NCI-H2227 (cell line): Measurements from ENCODE around the gene SELL.
"Not testable (repeated sequence)": the region's sequence is repeated elsewhere in the genome, so short reads cannot be mapped to it uniquely, and the experiment has no call there.

Source experiments
- DNase-seq: peaks from one replicate; lab custom pipeline; 2025; ENCODE audit not compliant: unreplicated experiment; lab: John Stamatoyannopoulos, UW

The SELL gene

GRCh38 chr1:169707912-169708604, 3.4 kb downstream of the SELL start:
- no peak for DNase-seq

- no peak for DNase-seq
Measured at GRCh38 chr1:169704797-169705196, 6.6 kb downstream of the SELL start.

GRCh38 chr1:169701261-169702005, 10.0 kb downstream of the SELL start:
- no peak for DNase-seq

- no peak for DNase-seq
Measured at GRCh38 chr1:169699707-169700106, 11.7 kb downstream of the SELL start.

DNA sequence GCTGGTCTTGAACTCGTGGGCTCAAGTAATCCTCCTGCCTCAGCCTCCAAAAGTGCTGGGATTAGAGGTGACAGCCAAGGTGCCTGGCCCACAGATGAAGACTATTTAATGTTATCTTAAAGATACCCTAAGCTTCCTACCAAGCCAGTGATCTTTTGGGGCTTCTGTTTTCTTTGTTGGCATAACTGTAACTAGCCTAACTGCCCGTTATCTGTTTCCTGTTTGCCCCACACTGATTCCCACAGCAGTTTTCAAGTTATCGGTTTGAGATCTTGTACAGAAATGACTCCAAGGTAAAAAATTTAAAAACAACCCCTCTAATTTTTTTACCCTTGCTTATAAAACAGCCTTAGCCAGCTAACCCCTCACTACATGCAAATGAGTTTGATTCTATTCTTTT, 12.4 kb downstream of the SELL start:
- no peak for DNase-seq

DNA sequence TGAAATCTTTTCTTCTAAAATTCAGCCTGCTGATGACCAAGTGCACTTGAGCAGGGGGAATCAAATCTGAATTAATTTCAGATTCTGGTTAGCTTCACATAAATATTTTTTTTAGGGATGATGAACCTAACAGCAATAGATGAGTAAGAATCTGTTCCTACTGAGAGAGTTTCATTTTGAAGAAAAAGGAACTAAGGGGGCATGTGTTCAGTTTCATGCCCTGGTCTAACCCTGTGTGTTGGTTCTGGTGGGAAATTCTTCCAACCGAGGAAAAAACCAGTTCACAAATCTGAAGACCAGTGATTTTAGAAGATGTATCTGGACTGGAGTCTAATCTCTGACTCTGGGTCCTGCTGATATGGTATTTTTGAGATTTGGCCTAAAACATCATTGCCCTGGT, 13.7 kb downstream of the SELL start:
- no peak for DNase-seq

DNA sequence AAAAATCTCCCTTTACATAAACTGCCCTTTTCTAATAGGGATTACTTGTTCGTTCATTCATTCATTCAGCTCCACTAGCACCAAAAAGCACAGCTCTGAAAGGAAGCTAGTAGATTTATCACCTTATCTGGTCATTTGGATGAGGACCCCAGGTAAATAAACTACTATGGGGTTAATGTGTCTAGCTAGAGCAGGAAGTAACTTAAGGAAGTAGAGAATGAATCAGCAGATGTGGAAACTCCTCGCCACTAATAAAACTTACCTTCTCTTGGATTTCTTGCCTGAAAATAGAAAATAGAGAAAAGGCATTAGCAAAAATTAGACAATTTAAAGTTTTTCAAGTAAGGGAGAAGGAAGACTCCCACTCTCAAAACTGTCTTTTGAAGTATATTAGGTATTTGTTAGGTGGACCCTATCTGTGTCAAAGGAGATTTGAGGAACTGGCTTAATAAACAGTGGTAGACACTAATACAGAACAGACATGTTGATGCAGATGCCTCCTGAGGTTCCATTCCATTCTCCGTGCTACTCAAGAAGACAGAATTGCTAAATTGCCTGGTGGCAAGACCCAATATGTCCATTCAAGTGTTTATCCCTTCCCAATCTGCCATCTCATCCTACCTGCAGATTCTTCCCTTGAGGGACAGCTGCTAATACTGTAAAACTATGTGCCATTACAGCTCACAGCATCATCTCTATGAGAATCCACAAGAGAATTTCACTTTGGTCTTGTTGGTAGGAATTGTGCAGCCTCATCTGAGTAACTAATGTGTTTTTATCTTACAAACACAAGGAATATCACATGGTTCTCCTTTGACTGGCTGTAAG, 14.9 kb downstream of the SELL start:
- no peak for DNase-seq

GRCh38 chr1:169694304-169695075, 16.9 kb downstream of the SELL start:
- DNase-seq: no peak

- DNase-seq: no peak
Measured at GRCh38 chr1:169692756-169693460, 18.5 kb downstream of the SELL start.

DNA sequence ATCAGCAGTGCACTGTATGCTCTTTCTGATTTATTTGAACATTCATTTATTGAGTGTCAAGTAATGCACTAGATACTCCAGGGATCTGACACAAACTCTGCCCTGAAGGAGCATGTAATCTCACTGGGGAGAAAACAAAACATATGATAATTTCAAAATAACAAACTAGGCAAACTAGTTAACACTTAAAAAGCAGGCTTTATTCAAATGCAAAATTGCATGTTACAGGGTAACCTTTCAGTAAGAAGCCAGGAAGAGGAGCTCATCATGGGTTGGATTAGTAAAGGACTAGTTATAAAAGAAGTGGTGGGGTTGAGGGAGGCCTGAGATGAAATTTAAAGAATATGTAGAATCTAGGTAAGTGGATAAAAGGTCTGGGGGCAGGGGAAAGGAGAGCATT, 20.9 kb downstream of the SELL start:
- DNase-seq: no peak

- DNase-seq: no peak
Measured at GRCh38 chr1:169689395-169689794, 22.0 kb downstream of the SELL start.

DNA sequence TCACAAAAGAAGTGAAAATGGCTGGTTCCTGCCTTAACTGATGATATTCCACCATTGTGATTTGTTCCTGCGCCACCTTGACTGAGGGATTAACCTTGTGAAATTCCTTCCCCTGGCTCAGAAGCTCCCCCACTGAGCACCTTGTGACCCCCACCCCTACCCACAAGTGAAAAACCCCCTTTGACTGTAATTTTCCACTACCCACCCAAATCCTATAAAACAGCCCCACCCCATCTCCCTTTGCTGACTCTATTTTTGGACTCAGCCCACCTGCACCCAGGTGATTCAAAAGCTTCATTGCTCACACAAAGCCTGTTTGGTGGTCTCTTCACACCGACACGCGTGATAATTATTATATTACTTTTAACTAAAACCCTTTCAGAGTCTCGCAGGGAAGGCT, 23.0 kb downstream of the SELL start:
- not testable (repeated sequence) for DNase-seq

DNA sequence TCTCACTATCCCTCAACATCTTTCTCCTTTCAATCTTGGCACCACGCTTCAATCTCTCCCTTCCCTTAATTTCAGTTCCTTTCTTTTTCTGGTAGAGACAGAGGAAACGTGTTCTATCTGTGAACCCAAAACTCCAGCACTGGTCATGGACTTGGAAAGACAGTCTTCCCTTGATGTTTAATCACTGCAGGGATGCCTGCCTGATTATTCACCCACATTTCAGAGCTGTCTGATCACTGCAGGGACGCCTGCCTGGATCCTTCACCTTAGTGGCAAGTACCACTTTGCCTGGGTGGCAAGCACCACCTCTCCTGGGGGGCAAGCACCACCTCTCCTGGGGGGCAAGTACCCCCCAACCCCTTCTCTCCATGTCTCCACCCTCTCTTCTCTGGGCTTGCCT, 27.8 kb downstream of the SELL start:
- no peak for DNase-seq

GRCh38 chr1:169683168-169683567, 28.3 kb downstream of the SELL start:
- not testable (repeated sequence) for DNase-seq

DNA sequence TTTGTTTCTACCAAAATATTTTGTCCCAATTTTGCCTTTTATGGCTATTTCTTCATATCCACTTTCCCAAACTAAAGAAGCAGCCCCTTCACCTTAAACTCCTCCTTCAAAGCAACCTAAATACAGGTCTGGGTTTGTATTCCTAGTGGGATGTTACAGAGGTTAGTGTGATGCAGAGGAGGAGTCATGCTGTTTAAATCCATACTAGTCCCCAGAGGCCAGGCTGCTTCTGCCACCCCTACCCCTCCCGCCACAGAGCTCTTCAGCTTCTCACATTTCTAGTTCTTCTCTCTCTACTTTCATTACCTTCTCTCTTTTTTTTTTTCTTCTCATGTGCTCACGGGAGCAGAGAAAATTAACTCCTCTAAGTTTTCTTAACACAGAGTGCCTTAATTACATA, 29.3 kb downstream of the SELL start:
- no peak for DNase-seq

DNA sequence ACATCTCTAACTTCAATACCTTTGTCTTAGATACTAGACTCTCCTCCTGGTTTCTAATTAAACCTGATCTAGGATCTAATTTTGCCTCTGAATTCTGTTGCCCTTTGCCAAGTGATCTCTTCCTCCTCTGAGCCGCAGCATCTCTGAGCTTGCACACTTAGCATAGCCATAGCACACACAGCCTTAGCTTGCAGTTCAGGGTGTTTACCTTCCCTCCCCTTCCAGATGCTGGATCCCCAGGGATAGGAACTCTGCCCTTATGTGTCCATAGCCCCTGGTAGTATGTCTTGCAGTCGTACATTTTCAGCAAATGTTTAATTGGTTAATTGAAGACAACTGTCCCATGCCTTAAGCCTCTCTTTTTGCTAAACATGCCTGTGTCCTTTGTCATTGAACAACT, 30.3 kb downstream of the SELL start:
- no peak for DNase-seq

GRCh38 chr1:169680377-169681019, 30.9 kb downstream of the SELL start:
- DNase-seq: no peak

DNA sequence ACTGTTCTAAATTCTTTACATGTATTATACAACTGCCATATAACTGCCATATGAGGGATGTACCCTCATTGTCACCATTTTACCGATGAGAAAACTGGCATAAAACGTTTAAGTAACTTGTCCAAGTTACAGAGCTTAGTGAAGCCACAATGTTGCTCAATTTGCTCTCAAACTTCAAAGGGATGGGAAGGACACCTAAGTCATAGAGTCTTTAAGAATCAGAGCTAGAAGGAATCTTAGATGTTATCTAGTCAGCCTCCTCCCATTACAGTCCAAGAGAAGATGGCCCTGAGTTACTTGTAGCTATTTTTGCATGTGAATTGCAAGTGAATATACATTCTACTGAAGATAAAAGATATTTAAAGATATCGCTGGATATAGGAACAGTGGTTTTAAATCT, 31.7 kb downstream of the SELL start:
- no peak for DNase-seq

DNA sequence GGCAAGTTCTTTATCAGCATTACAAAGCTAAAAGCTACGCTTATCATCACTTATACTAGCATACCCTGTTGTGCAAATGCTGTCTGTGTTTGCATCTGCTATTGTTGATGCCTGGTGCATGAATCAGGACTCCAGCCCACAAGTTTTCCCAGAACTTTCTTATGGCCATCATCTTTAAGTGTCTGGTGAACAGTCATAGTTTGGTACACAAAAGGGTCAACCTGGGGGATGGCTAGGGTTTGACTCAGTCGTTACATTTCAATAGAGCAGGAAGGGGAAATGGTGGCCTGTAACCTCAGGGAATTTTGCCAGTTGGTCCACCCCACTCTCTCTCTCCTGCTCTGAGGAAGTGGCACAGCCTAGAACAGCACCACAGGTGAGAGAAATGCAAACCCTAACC, 35.4 kb downstream of the SELL start:
- no peak for DNase-seq

GRCh38 chr1:169670836-169671235, 40.6 kb downstream of the SELL start:
- DNase-seq: no peak
